Stimulated activated naive CD8-positive, alpha-beta T cell treated with anti-CD3 and anti-CD28 coated beads, Interleukin-15, amount 100 ng/mL, for 72 hours (primary cell): ENCODE data around the gene ADGRL3.

Experiments
- ATAC-seq: fragments of 150-1000 bp; cut with Tn5 transposase; 2 replicates; pipeline ENCODE4 v1.10.0; 2021; ENCODE audit warnings: mild to moderate bottlenecking, moderate library complexity
- DNase-seq, 2 donors: peaks; one replicate each; pipeline ENCODE4 v3.0.0; 2021 to 2022
- H3K27ac Mint-ChIP-seq, 2 donors: one replicate each; pipeline ENCODE4 v1.8.0; 2022; ENCODE audit warnings: mild to moderate bottlenecking in 2 of 2, mixed read lengths in 2 of 2, moderate library complexity in 2 of 2
- H3K27me3 Mint-ChIP-seq: one replicate; pipeline ENCODE4 v1.8.0; 2022; ENCODE audit warnings: mixed read lengths
- H3K4me1 Mint-ChIP-seq: one replicate; pipeline ENCODE4 v1.8.0; 2022; ENCODE audit warnings: mild to moderate bottlenecking, mixed read lengths
- H3K4me3 Mint-ChIP-seq, 2 donors: one replicate each; pipeline ENCODE4 v1.8.0; 2022; ENCODE audit warnings: mild to moderate bottlenecking in 2 of 2, mixed read lengths in 2 of 2, moderate library complexity in 1 of 2
- H3K9me3 Mint-ChIP-seq, 2 donors: one replicate each; pipeline ENCODE4 v1.8.0; 2022; ENCODE audit warnings: mixed read lengths in 2 of 2

ADGRL3 gene

GRCh38 chr4:61225656-61226055 is 25.5 kb downstream of the ADGRL3 start:
- DNase-seq, result no peak
- H3K4me3 Mint-ChIP-seq, result no peak overlapping the region
- no peak for ATAC-seq

GRCh38 chr4:61231421-61231820 is 31.3 kb downstream of the ADGRL3 start:
- no peaks in the 10 kb centered on the region for H3K27me3 Mint-ChIP-seq
- H3K9me3 Mint-ChIP-seq, result peaks cover 0 to 17% of the 10 kb centered on the region in 2 donors
- no peak for DNase-seq
- no peak overlapping the region for H3K27ac Mint-ChIP-seq
- ATAC-seq, result no peak
- H3K4me1 Mint-ChIP-seq, result no peaks in the 10 kb centered on the region
- no peak overlapping the region for H3K4me3 Mint-ChIP-seq

More at GRCh38 chr4:61225656-61226055, 25.5 kb downstream of the ADGRL3 start:
- no peak overlapping the region for H3K27ac Mint-ChIP-seq
- no peaks in the 10 kb centered on the region for H3K9me3 Mint-ChIP-seq
- H3K4me1 Mint-ChIP-seq, result no peaks in the 10 kb centered on the region
- no peaks in the 10 kb centered on the region for H3K27me3 Mint-ChIP-seq

GRCh38 chr4:61239250-61239649 is 39.1 kb downstream of the ADGRL3 start:
- H3K4me3 Mint-ChIP-seq, result no peak overlapping the region
- ATAC-seq (no peak), DNase-seq (no peak)
- no peaks in the 10 kb centered on the region for H3K4me1 Mint-ChIP-seq
- H3K27ac Mint-ChIP-seq, result peak overlapping the region in 1 of 2 donors; percentile 50
- H3K27me3 Mint-ChIP-seq, result no peaks in the 10 kb centered on the region
- H3K9me3 Mint-ChIP-seq, result peaks cover 6 to 7% of the 10 kb centered on the region in 2 donors

- H3K9me3 Mint-ChIP-seq, result peaks cover 4 to 17% of the 10 kb centered on the region in 2 donors
- ATAC-seq, result no peak
- no peak overlapping the region for H3K27ac Mint-ChIP-seq
Measured at GRCh38 chr4:61243962-61244361, 43.8 kb downstream of the ADGRL3 start.

GRCh38 chr4:61245069-61245714 is 45.1 kb downstream of the ADGRL3 start:
- H3K4me1 Mint-ChIP-seq, result no peaks in the 10 kb centered on the region
- no peak overlapping the region for H3K27ac Mint-ChIP-seq

More at GRCh38 chr4:61243962-61244361, 43.8 kb downstream of the ADGRL3 start:
- no peak for DNase-seq
- Mint-ChIP-seq H3K27me3 (no peaks in the 10 kb centered on the region), H3K4me1 (no peaks in the 10 kb centered on the region), H3K4me3 (no peak overlapping the region)

GRCh38 chr4:61246034-61246433 is 45.9 kb downstream of the ADGRL3 start:
- ATAC-seq (no peak), DNase-seq (no peak)
- no peaks in the 10 kb centered on the region for H3K27me3 Mint-ChIP-seq
- H3K4me3 Mint-ChIP-seq, result no peak overlapping the region
- H3K27ac Mint-ChIP-seq, result no peak overlapping the region
- H3K9me3 Mint-ChIP-seq, result peaks cover 4 to 17% of the 10 kb centered on the region in 2 donors
- H3K4me1 Mint-ChIP-seq, result no peaks in the 10 kb centered on the region

More at GRCh38 chr4:61245069-61245714, 45.1 kb downstream of the ADGRL3 start:
- ATAC-seq, result no peak
- no peak overlapping the region for H3K4me3 Mint-ChIP-seq
- no peaks in the 10 kb centered on the region for H3K27me3 Mint-ChIP-seq
- no peak for DNase-seq
- H3K9me3 Mint-ChIP-seq, result peaks cover 4 to 17% of the 10 kb centered on the region in 2 donors

- no peak for ATAC-seq
- peaks cover 4 to 11% of the 10 kb centered on the region in 2 donors for H3K9me3 Mint-ChIP-seq
- H3K27me3 Mint-ChIP-seq, result no peaks in the 10 kb centered on the region
- H3K27ac Mint-ChIP-seq, result no peak overlapping the region
- H3K4me1 Mint-ChIP-seq, result no peaks in the 10 kb centered on the region
- no peak overlapping the region for H3K4me3 Mint-ChIP-seq
- no peak for DNase-seq
Measured at GRCh38 chr4:61248705-61249104, 48.6 kb downstream of the ADGRL3 start.

- Mint-ChIP-seq H3K27ac (no peak overlapping the region), H3K9me3 (peaks cover under 1 to 1% of the 10 kb centered on the region in 2 donors), H3K27me3 (no peaks in the 10 kb centered on the region), H3K4me3 (no peak overlapping the region), H3K4me1 (no peaks in the 10 kb centered on the region)
- ATAC-seq, result no peak
- DNase-seq, result no peak
Measured at GRCh38 chr4:61251129-61251528, 51.0 kb downstream of the ADGRL3 start.

GRCh38 chr4:61254406-61254805 is 54.3 kb downstream of the ADGRL3 start:
- no peaks in the 10 kb centered on the region for H3K9me3 Mint-ChIP-seq
- no peak for DNase-seq
- no peak overlapping the region for H3K27ac Mint-ChIP-seq
- no peaks in the 10 kb centered on the region for H3K27me3 Mint-ChIP-seq
- ATAC-seq, result no peak
- H3K4me1 Mint-ChIP-seq, result no peaks in the 10 kb centered on the region
- H3K4me3 Mint-ChIP-seq, result no peak overlapping the region

GRCh38 chr4:61273233-61273632 is 73.1 kb downstream of the ADGRL3 start:
- no peaks in the 10 kb centered on the region for H3K4me1 Mint-ChIP-seq
- no peak overlapping the region for H3K4me3 Mint-ChIP-seq
- no peak for DNase-seq
- no peaks in the 10 kb centered on the region for H3K27me3 Mint-ChIP-seq
- no peak overlapping the region for H3K27ac Mint-ChIP-seq
- ATAC-seq, result no peak
- H3K9me3 Mint-ChIP-seq, result no peaks in the 10 kb centered on the region

- no peaks in the 10 kb centered on the region for H3K9me3 Mint-ChIP-seq
- DNase-seq, result no peak
- no peaks in the 10 kb centered on the region for H3K27me3 Mint-ChIP-seq
- ATAC-seq, result no peak
- no peak overlapping the region for H3K4me3 Mint-ChIP-seq
- H3K27ac Mint-ChIP-seq, result no peak overlapping the region
- H3K4me1 Mint-ChIP-seq, result no peaks in the 10 kb centered on the region
Measured at GRCh38 chr4:61274286-61274685, 74.2 kb downstream of the ADGRL3 start.

- Mint-ChIP-seq H3K27ac (no peak overlapping the region), H3K4me3 (no peak overlapping the region), H3K27me3 (no peaks in the 10 kb centered on the region), H3K4me1 (no peaks in the 10 kb centered on the region), H3K9me3 (no peaks in the 10 kb centered on the region)
- ATAC-seq, result no peak
- DNase-seq, result no peak
Measured at GRCh38 chr4:61275241-61275640, 75.1 kb downstream of the ADGRL3 start.

- Mint-ChIP-seq H3K4me1 (no peaks in the 10 kb centered on the region), H3K27ac (no peak overlapping the region), H3K27me3 (no peaks in the 10 kb centered on the region), H3K4me3 (no peak overlapping the region), H3K9me3 (no peaks in the 10 kb centered on the region)
- no peak for DNase-seq
- ATAC-seq, result no peak
Measured at GRCh38 chr4:61276029-61276428, 75.9 kb downstream of the ADGRL3 start.

GRCh38 chr4:61277785-61278760 is 77.9 kb downstream of the ADGRL3 start:
- no peaks in the 10 kb centered on the region for H3K4me1 Mint-ChIP-seq
- no peak overlapping the region for H3K27ac Mint-ChIP-seq
- DNase-seq (no peak), ATAC-seq (no peak)
- no peak overlapping the region for H3K4me3 Mint-ChIP-seq
- no peaks in the 10 kb centered on the region for H3K9me3 Mint-ChIP-seq
- no peaks in the 10 kb centered on the region for H3K27me3 Mint-ChIP-seq

GRCh38 chr4:61292322-61292721 is 92.2 kb downstream of the ADGRL3 start:
- Mint-ChIP-seq H3K4me1 (no peaks in the 10 kb centered on the region), H3K27me3 (no peaks in the 10 kb centered on the region), H3K4me3 (no peak overlapping the region), H3K9me3 (no peaks in the 10 kb centered on the region), H3K27ac (no peak overlapping the region)
- ATAC-seq (no peak), DNase-seq (no peak)
